Endothelial cell of umbilical vein (primary cell): ENCODE data around the gene MRGPRF. TPM values are rescaled to one million over a fixed set of nuclear protein-coding genes. Genes with fewer than 3 reads are reported as not detected.

ENCODE experiments used
- BruUV-seq: library from RNA; stranded (reverse); fragments of 400-500 nt; replicated peaks from 2 replicates; lab custom pipeline; 2021; lab: Mats Ljungman, UMichigan
- CTCF ChIA-PET: fragments of 300-600, 350-600 bp; sonication (Branson Sonifier 250); formaldehyde crosslinking; loops from one replicate; lab custom pipeline; 2021; ENCODE audit warnings: antibody characterized with exemption, inconsistent platforms; lab: Charles Lee
- POLR2A ChIA-PET: fragments of 300-600, 350-600 bp; sonication (Branson Sonifier 250); formaldehyde crosslinking; loops from one replicate; lab custom pipeline; 2021; ENCODE audit warnings: antibody characterized with exemption, inconsistent platforms; lab: Charles Lee
- DNase-seq: peaks from one replicate; pipeline ENCODE4 v3.0.0-alpha.2; 2011; ENCODE audit warnings: low read depth, low spot score
- FAIRE-seq: peaks from 2 replicates; lab custom pipeline; 2011; peaks lifted over from hg19 to GRCh38; lab: Jason Lieb, UNC
- H2AFZ ChIP-seq: 2 replicates; pipeline ENCODE4 v1.6.0; 2012; ENCODE audit warnings: low read depth, low read length, control low read depth, inconsistent platforms
- H3K27ac ChIP-seq: 2 replicates; pipeline ENCODE4 v1.5.1; 2011; ENCODE audit warnings: low read depth, mild to moderate bottlenecking, control low read depth, low read length, moderate library complexity; ENCODE audit not compliant: insufficient read depth
- H3K27me3 ChIP-seq, 2 experiments: 2 replicates each; pipeline versions ENCODE4 v1.6.0 to v1.6.1; 2011; ENCODE audit warnings: low read length in 2 of 2, mixed read lengths in 1 of 2; ENCODE audit not compliant: control insufficient read depth in 2 of 2, insufficient read depth in 2 of 2
- H3K36me3 ChIP-seq, 2 experiments: 2 replicates in 1 of 2; 3 replicates in 1 of 2; pipeline ENCODE4 v1.5.1; 2011; ENCODE audit warnings: low read length in 2 of 2, mild to moderate bottlenecking in 1 of 2, moderate library complexity in 1 of 2; ENCODE audit not compliant: control insufficient read depth in 2 of 2, insufficient read depth in 2 of 2; ENCODE audit errors: extremely low read depth in 1 of 2
- H3K4me1 ChIP-seq: 3 replicates; pipeline ENCODE4 v1.5.1; 2011; ENCODE audit warnings: mild to moderate bottlenecking, low read length; ENCODE audit not compliant: control insufficient read depth, insufficient read depth; ENCODE audit errors: extremely low read depth
- H3K4me2 ChIP-seq: 2 replicates; pipeline ENCODE4 v1.6.1; 2011; ENCODE audit warnings: low read length, control low read depth, mixed read lengths; ENCODE audit not compliant: insufficient read depth
- H3K4me3 ChIP-seq, 3 experiments: fragments of 200-600 bp in 1 of 3; sonication (generic), shearing (Covaris generic) in 1 of 3; replicated peaks in 1 of 3; 2 replicates each; pipeline ENCODE4 v1.5.1; 2011 to 2016; ENCODE audit warnings: control low read depth in 3 of 3, low read length in 3 of 3, mild to moderate bottlenecking in 2 of 3, inconsistent platforms in 1 of 3, low read depth in 1 of 3, moderate library complexity in 1 of 3; ENCODE audit not compliant: insufficient read depth in 1 of 3
- H3K79me2 ChIP-seq: 2 replicates; pipeline ENCODE4 v1.6.0; 2012; ENCODE audit warnings: low read length, inconsistent platforms; ENCODE audit not compliant: control insufficient read depth, insufficient read depth
- H3K9ac ChIP-seq: replicated peaks from 2 replicates; pipeline ENCODE3; 2011; ENCODE audit warnings: low read length, control low read depth; ENCODE audit not compliant: insufficient read depth; ENCODE audit errors: extremely low read depth
- H3K9me1 ChIP-seq: replicated peaks from 3 replicates; pipeline ENCODE4 v1.6.0; 2011; ENCODE audit warnings: mild to moderate bottlenecking, low read length; ENCODE audit not compliant: control insufficient read depth, insufficient read depth; ENCODE audit errors: extremely low read depth
- H3K9me3 ChIP-seq: replicated peaks from 2 replicates; pipeline ENCODE4 v1.5.1; 2012; ENCODE audit warnings: low read length, inconsistent platforms; ENCODE audit not compliant: control insufficient read depth, insufficient read depth
- H4K20me1 ChIP-seq: replicated peaks from 2 replicates; pipeline ENCODE3; 2011; ENCODE audit warnings: mild to moderate bottlenecking, low read length; ENCODE audit not compliant: control insufficient read depth, insufficient read depth; ENCODE audit errors: extremely low read depth
- EZH2 ChIP-seq: IDR thresholded peaks from 2 replicates; pipeline ENCODE4 v1.6.1; 2012; ENCODE audit warnings: borderline replicate concordance, low read depth, mild to moderate bottlenecking, moderate library complexity, low read length, inconsistent platforms; ENCODE audit not compliant: severe bottlenecking
- FOS ChIP-seq: IDR thresholded peaks from 2 replicates; pipeline ENCODE4 v1.6.1; 2011; ENCODE audit warnings: mild to moderate bottlenecking, low read length, moderate library complexity, borderline replicate concordance; ENCODE audit not compliant: insufficient read depth
- GATA2 ChIP-seq: IDR thresholded peaks from 2 replicates; pipeline ENCODE4 v1.7.0; 2011; ENCODE audit warnings: low read depth, mild to moderate bottlenecking, moderate library complexity, mixed read lengths, low read length; ENCODE audit not compliant: insufficient read length, insufficient read depth
- JUN ChIP-seq: IDR thresholded peaks from 2 replicates; pipeline ENCODE4 v1.6.1; 2011; ENCODE audit warnings: borderline replicate concordance, low read depth; ENCODE audit not compliant: insufficient read length, insufficient read depth
- MYC ChIP-seq: IDR thresholded peaks from one replicate; pipeline ENCODE4 v1.6.1; 2011; ENCODE audit warnings: mild to moderate bottlenecking, low read depth, low read length
- POLR2A ChIP-seq: IDR thresholded peaks from 2 replicates; pipeline ENCODE4 v1.6.1; 2012; ENCODE audit warnings: low read depth, mild to moderate bottlenecking, control low read depth, low read length
- POLR2AphosphoS5 ChIP-seq: IDR thresholded peaks from 2 replicates; pipeline ENCODE4 v1.6.1; 2012; ENCODE audit warnings: low read depth, mild to moderate bottlenecking, control low read depth, low read length, moderate library complexity; ENCODE audit not compliant: insufficient read depth
- dilution Hi-C: fragments of 300-500 bp; cut with MboI; formaldehyde crosslinking; loops from one replicate; pipeline ENCODE4 v1.15.0; 2019; ENCODE audit warnings: low sequenced_read_pairs; ENCODE audit not compliant: extremely low pct_ligation_motif_present
- intact Hi-C: fragments of 100-400 bp; cut with micrococcal nuclease; formaldehyde crosslinking; loops from one replicate; pipeline ENCODE4 v1.10.0; 2022
- polyA plus RNA-seq, 4 experiments: library from polyadenylated mRNA; depleted of rRNA in 3 of 4; stranded (reverse) in 3 of 4; unstranded in 1 of 4; fragments of >200 nt; gene quantifications; 2 replicates each; pipeline versions ENCODE4 v1.2.1 to v1.2.3, GENCODE V29; 2011 to 2012; ENCODE audit warnings: missing spikeins in 1 of 4
- total RNA-seq: library from RNA; stranded (reverse); gene quantifications from 2 replicates; pipeline ENCODE4 v1.2.3, GENCODE V29; 2021
- TF ChIP-seq, protein P1 (sequence below): IDR thresholded peaks from 2 replicates; pipeline ENCODE4 v1.6.1; 2011; ENCODE audit not compliant: insufficient read depth, insufficient read length
- TF ChIP-seq, protein P2 (sequence below), 2 donors: IDR thresholded peaks; 1 replicate in 1 of 2; 2 replicates in 1 of 2; pipeline ENCODE4 v1.5.1; 2011; ENCODE audit warnings: low read length in 2 of 2, mild to moderate bottlenecking in 2 of 2, moderate library complexity in 2 of 2, control low read depth in 1 of 2, inconsistent platforms in 1 of 2, low read depth in 1 of 2; ENCODE audit not compliant: insufficient read depth in 1 of 2; ENCODE audit errors: extremely low read depth in 1 of 2

Gene MRGPRF
- total and polyA plus RNA-seq, 2 donors (not counting 3 experiments of a cell fraction or from before 2014, with no cell fraction given): not detected

DNA sequence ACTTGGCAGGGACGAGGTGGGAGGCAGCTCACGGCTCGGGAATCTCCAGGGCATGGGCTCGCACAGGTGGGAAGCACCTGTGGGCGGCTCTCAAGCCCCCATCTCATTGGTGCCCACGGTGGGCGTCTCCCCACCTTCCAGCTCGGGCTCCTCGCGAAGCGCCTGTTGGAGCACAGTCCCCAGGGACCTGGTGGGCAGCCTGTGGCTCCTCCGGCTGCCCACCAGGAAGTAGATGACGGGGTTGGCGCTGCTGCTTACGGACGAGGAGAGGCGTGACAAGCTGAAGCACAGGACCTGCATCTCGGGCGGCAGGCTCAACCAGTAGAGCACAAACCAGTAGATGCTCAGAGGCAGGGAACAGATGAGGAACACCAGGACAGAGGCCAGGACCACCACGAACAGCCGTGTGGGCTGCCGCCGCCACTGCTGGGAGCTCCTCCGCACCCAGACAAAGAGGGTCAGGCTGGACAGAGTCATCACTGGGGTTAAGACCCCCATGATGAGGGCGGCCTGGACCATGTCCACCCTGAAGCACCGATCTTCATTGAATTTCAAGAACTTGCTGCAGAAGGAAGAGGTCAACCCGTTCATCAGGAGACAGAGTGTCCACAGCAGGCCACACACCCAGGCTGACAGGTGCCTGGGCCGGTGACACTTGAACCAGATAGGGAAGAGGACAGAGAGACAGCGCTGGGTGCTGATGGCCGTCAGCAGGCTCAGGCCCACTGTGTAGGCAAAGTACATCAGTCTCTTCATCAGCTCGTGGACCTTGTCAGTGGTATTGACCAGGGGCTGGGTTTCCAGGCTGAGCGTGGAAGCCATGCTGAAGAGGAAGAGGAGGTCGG is 32.9 kb downstream of the MRGPRF start:
- FAIRE-seq (no peak), DNase-seq (no peak)
- no peak overlapping the region for H3K4me3 ChIP-seq
- H2AFZ ChIP-seq: no peak overlapping the region
- no peaks in the 10 kb centered on the region for H3K9me1 ChIP-seq
- no peaks in the 10 kb centered on the region for H3K36me3 ChIP-seq
- ChIA-PET POLR2A (no interaction called here), CTCF (no interaction called here)
- no peaks in the 10 kb centered on the region for H3K4me1 ChIP-seq
- intact Hi-C loops (no loop called here), dilution Hi-C loops (no loop called here)
- H3K9me3 ChIP-seq: no peaks in the 10 kb centered on the region
- H3K79me2 ChIP-seq: no peaks in the 10 kb centered on the region
- no peak overlapping the region for H3K9ac ChIP-seq
- no peak overlapping the region for H3K27ac ChIP-seq
- no peaks in the 10 kb centered on the region for H4K20me1 ChIP-seq
- no TSS peak for BruUV-seq
- TF ChIP-seq JUN (no peak), MYC (no peak), POLR2A (no peak), FOS (no peak), EZH2 (no peak)
- H3K27me3 ChIP-seq: peaks cover 0 to 5% of the 10 kb centered on the region in 2 experiments
- no peak overlapping the region for H3K4me2 ChIP-seq

DNA sequence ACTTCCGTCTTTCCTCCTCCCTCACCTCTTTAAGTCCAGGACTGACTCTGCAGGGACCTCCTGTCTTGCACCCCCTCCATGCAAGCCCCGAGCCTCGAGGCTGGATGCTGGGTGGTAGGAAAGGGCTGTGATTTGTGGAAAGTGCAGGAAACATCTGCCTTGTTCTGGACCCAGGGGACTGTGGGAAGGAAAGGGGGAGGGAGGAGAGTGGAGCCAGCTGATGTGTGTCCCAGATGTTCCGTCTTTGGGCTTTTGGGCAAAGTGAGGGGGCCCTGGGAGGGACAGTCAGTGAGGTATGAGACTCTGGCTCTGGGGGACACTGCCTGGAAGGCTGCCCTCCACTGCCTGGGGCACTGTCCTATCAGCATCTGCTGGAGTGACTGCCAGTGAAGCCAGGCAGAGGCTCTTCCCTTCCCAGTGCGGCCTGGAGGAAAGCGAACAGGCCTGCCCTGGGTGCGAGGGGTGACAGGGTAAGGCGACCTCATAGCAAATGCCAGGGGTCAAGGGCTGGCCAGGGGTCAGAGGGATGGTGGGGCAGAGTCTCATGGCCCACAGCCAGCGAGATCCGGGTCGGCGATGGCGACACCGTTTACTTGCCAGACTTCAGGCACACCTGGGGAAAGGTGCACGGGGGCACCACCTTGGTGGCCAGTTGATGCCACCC is 34.0 kb downstream of the MRGPRF start:
- intact Hi-C loops: no loop called here
- no peak for DNase-seq
- TF ChIP-seq POLR2A (no peak), MYC (no peak), FOS (no peak), EZH2 (no peak), JUN (no peak), POLR2AphosphoS5 (no peak), GATA2 (no peak)
- TF ChIP-seq, protein P1, sequence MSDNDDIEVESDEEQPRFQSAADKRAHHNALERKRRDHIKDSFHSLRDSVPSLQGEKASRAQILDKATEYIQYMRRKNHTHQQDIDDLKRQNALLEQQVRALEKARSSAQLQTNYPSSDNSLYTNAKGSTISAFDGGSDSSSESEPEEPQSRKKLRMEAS: no peak
- TF ChIP-seq, protein P2, sequence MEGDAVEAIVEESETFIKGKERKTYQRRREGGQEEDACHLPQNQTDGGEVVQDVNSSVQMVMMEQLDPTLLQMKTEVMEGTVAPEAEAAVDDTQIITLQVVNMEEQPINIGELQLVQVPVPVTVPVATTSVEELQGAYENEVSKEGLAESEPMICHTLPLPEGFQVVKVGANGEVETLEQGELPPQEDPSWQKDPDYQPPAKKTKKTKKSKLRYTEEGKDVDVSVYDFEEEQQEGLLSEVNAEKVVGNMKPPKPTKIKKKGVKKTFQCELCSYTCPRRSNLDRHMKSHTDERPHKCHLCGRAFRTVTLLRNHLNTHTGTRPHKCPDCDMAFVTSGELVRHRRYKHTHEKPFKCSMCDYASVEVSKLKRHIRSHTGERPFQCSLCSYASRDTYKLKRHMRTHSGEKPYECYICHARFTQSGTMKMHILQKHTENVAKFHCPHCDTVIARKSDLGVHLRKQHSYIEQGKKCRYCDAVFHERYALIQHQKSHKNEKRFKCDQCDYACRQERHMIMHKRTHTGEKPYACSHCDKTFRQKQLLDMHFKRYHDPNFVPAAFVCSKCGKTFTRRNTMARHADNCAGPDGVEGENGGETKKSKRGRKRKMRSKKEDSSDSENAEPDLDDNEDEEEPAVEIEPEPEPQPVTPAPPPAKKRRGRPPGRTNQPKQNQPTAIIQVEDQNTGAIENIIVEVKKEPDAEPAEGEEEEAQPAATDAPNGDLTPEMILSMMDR (IDR thresholded peaks at IDR 0.05; ENCODE audit: extremely low read depth in 1 of 2, insufficient read depth in 1 of 2, low read depth in 1 of 2, low read length in 2 of 2): no peak
- no peak overlapping the region for H3K4me2 ChIP-seq
- H3K27ac ChIP-seq: no peak overlapping the region
- peaks cover 0 to 5% of the 10 kb centered on the region in 2 experiments for H3K27me3 ChIP-seq
- ChIA-PET CTCF (no interaction called here), POLR2A (no interaction called here)
- H3K79me2 ChIP-seq: no peaks in the 10 kb centered on the region
- dilution Hi-C loops: no loop called here
- no peaks in the 10 kb centered on the region for H3K9me1 ChIP-seq
- no peaks in the 10 kb centered on the region for H3K36me3 ChIP-seq
- H3K4me3 ChIP-seq: no peak overlapping the region
- H3K4me1 ChIP-seq: no peaks in the 10 kb centered on the region
- no peak overlapping the region for H2AFZ ChIP-seq
- H3K9me3 ChIP-seq: no peaks in the 10 kb centered on the region
- no peak overlapping the region for H3K9ac ChIP-seq
- FAIRE-seq: no peak
- H4K20me1 ChIP-seq: no peaks in the 10 kb centered on the region
- no TSS peak for BruUV-seq
